Measurements from ENCODE around the gene FAM219A. TPM values are rescaled to one million over a fixed set of nuclear protein-coding genes. Genes with fewer than 3 reads are reported as not detected.
"Not testable (repeated sequence)": the region's sequence is repeated elsewhere in the genome, so short reads cannot be mapped to it uniquely, and the experiment has no call there.

The FAM219A gene
- total RNA-seq, 1 donor from 2014 or later, result 16.5 TPM

- H3K4me1 Mint-ChIP-seq (ENCODE audit: low read depth), result peaks cover 37% of the 10 kb centered on the region
- peak overlapping the region; percentile 88 for H3K4me3 Mint-ChIP-seq
- intact Hi-C loops (cut with micrococcal nuclease), result no loop called here
Observed at GRCh38 chr9:34374905-34375552, 83.3 kb downstream of the FAM219A start.

GRCh38 chr9:34374339-34374738 is 84.0 kb downstream of the FAM219A start:
- Mint-ChIP-seq H3K36me3 (ENCODE audit: low read depth) (peaks cover 8% of the 10 kb centered on the region), H3K4me1 (ENCODE audit: low read depth) (peaks cover 33% of the 10 kb centered on the region), H3K27ac (no peak overlapping the region), H3K4me3 (no peak overlapping the region), H3K27me3 (ENCODE audit: insufficient read depth) (peaks cover 7% of the 10 kb centered on the region), H3K9me3 (no peaks in the 10 kb centered on the region)
- DNase-seq (ENCODE audit: low spot score), result no peak
- intact Hi-C loops (cut with micrococcal nuclease), result no loop called here

More at GRCh38 chr9:34374905-34375552, 83.3 kb downstream of the FAM219A start:
- no peak for DNase-seq (ENCODE audit: low spot score)
- Mint-ChIP-seq H3K9me3 (no peaks in the 10 kb centered on the region), H3K27me3 (ENCODE audit: insufficient read depth) (peaks cover 7% of the 10 kb centered on the region), H3K27ac (no peak overlapping the region), H3K36me3 (ENCODE audit: low read depth) (peaks cover 6% of the 10 kb centered on the region)

- H3K36me3 Mint-ChIP-seq (ENCODE audit: low read depth), result peaks cover 9% of the 10 kb centered on the region
- H3K27ac Mint-ChIP-seq, result no peak overlapping the region
- no peak overlapping the region for H3K4me3 Mint-ChIP-seq
- H3K4me1 Mint-ChIP-seq (ENCODE audit: low read depth), result peaks cover 28% of the 10 kb centered on the region
- DNase-seq (ENCODE audit: low spot score), result no peak
- peaks cover 6% of the 10 kb centered on the region for H3K27me3 Mint-ChIP-seq (ENCODE audit: insufficient read depth)
- H3K9me3 Mint-ChIP-seq, result no peaks in the 10 kb centered on the region
- intact Hi-C loops (cut with micrococcal nuclease), result no loop called here
Observed at GRCh38 chr9:34373749-34374148, 84.6 kb downstream of the FAM219A start.

GRCh38 chr9:34372467-34373011 is 85.8 kb downstream of the FAM219A start:
- Mint-ChIP-seq H3K4me3 (no peak overlapping the region), H3K36me3 (ENCODE audit: low read depth) (peaks cover 13% of the 10 kb centered on the region), H3K27me3 (ENCODE audit: insufficient read depth) (peaks cover 4% of the 10 kb centered on the region), H3K4me1 (ENCODE audit: low read depth) (peaks cover 24% of the 10 kb centered on the region), H3K9me3 (no peaks in the 10 kb centered on the region), H3K27ac (no peak overlapping the region)
- no peak for DNase-seq (ENCODE audit: low spot score)
- intact Hi-C loops (cut with micrococcal nuclease), result no loop called here

GRCh38 chr9:34371886-34372466 is 86.4 kb downstream of the FAM219A start:
- intact Hi-C loops (cut with micrococcal nuclease), result no loop called here
- no peak for DNase-seq (ENCODE audit: low spot score)
- no peak overlapping the region for H3K27ac Mint-ChIP-seq
- H3K4me3 Mint-ChIP-seq, result no peak overlapping the region
- peaks cover 4% of the 10 kb centered on the region for H3K27me3 Mint-ChIP-seq (ENCODE audit: insufficient read depth)
- peaks cover 14% of the 10 kb centered on the region for H3K36me3 Mint-ChIP-seq (ENCODE audit: low read depth)
- peaks cover 3% of the 10 kb centered on the region for H3K9me3 Mint-ChIP-seq
- peaks cover 24% of the 10 kb centered on the region for H3K4me1 Mint-ChIP-seq (ENCODE audit: low read depth)

GRCh38 chr9:34370970-34371880 is 87.1 kb downstream of the FAM219A start:
- peaks cover 22% of the 10 kb centered on the region for H3K4me1 Mint-ChIP-seq (ENCODE audit: low read depth)
- H3K36me3 Mint-ChIP-seq (ENCODE audit: low read depth), result peaks cover 18% of the 10 kb centered on the region
- H3K27me3 Mint-ChIP-seq (ENCODE audit: insufficient read depth), result peaks cover 4% of the 10 kb centered on the region
- H3K27ac Mint-ChIP-seq, result no peak overlapping the region
- no peak for DNase-seq (ENCODE audit: low spot score)
- intact Hi-C loops (cut with micrococcal nuclease), result no loop called here
- peaks cover 8% of the 10 kb centered on the region for H3K9me3 Mint-ChIP-seq
- H3K4me3 Mint-ChIP-seq, result no peak overlapping the region

- no peak overlapping the region for H3K4me3 Mint-ChIP-seq
- peaks cover 8% of the 10 kb centered on the region for H3K9me3 Mint-ChIP-seq
- no peak overlapping the region for H3K27ac Mint-ChIP-seq
- intact Hi-C loops (cut with micrococcal nuclease), result no loop called here
- H3K36me3 Mint-ChIP-seq (ENCODE audit: low read depth), result peaks cover 18% of the 10 kb centered on the region
- H3K27me3 Mint-ChIP-seq (ENCODE audit: insufficient read depth), result no peaks in the 10 kb centered on the region
- H3K4me1 Mint-ChIP-seq (ENCODE audit: low read depth), result peaks cover 16% of the 10 kb centered on the region
- DNase-seq (ENCODE audit: low spot score), result no peak
Observed at GRCh38 chr9:34370335-34370969, 87.9 kb downstream of the FAM219A start.

GRCh38 chr9:34369636-34370035 is 88.7 kb downstream of the FAM219A start:
- peaks cover 18% of the 10 kb centered on the region for H3K36me3 Mint-ChIP-seq (ENCODE audit: low read depth)
- H3K4me1 Mint-ChIP-seq (ENCODE audit: low read depth), result peaks cover 11% of the 10 kb centered on the region
- H3K27ac Mint-ChIP-seq, result no peak overlapping the region
- intact Hi-C loops (cut with micrococcal nuclease), result no loop called here
- H3K4me3 Mint-ChIP-seq, result no peak overlapping the region
- H3K27me3 Mint-ChIP-seq (ENCODE audit: insufficient read depth), result no peaks in the 10 kb centered on the region
- DNase-seq (ENCODE audit: low spot score), result no peak
- H3K9me3 Mint-ChIP-seq, result peaks cover 8% of the 10 kb centered on the region

- peaks cover 21% of the 10 kb centered on the region for H3K36me3 Mint-ChIP-seq (ENCODE audit: low read depth)
- DNase-seq (ENCODE audit: low spot score); H3K9me3 Mint-ChIP-seq; H3K4me3 Mint-ChIP-seq; H3K27me3 Mint-ChIP-seq (ENCODE audit: insufficient read depth); H3K27ac Mint-ChIP-seq; intact Hi-C loops (cut with micrococcal nuclease): not testable (repeated sequence)
- peaks cover 19% of the 10 kb centered on the region for H3K4me1 Mint-ChIP-seq (ENCODE audit: low read depth)
Observed at GRCh38 chr9:34368796-34369195, 89.6 kb downstream of the FAM219A start.

GRCh38 chr9:34367751-34368410 is 90.5 kb downstream of the FAM219A start:
- H3K9me3 Mint-ChIP-seq; DNase-seq (ENCODE audit: low spot score); H3K4me3 Mint-ChIP-seq; H3K27ac Mint-ChIP-seq; intact Hi-C loops (cut with micrococcal nuclease); H3K27me3 Mint-ChIP-seq (ENCODE audit: insufficient read depth): not testable (repeated sequence)
- peaks cover 24% of the 10 kb centered on the region for H3K4me1 Mint-ChIP-seq (ENCODE audit: low read depth)
- peaks cover 21% of the 10 kb centered on the region for H3K36me3 Mint-ChIP-seq (ENCODE audit: low read depth)

GRCh38 chr9:34366365-34366764 is 92.0 kb downstream of the FAM219A start:
- DNase-seq (ENCODE audit: low spot score), result no peak
- H3K4me3 Mint-ChIP-seq, result no peak overlapping the region
- intact Hi-C loops (cut with micrococcal nuclease), result no loop called here
- no peaks in the 10 kb centered on the region for H3K27me3 Mint-ChIP-seq (ENCODE audit: insufficient read depth)
- H3K9me3 Mint-ChIP-seq, result peaks cover 8% of the 10 kb centered on the region
- peaks cover 21% of the 10 kb centered on the region for H3K36me3 Mint-ChIP-seq (ENCODE audit: low read depth)
- no peak overlapping the region for H3K27ac Mint-ChIP-seq
- peaks cover 24% of the 10 kb centered on the region for H3K4me1 Mint-ChIP-seq (ENCODE audit: low read depth)

- Mint-ChIP-seq H3K36me3 (ENCODE audit: low read depth) (peaks cover 17% of the 10 kb centered on the region), H3K4me1 (ENCODE audit: low read depth) (peaks cover 20% of the 10 kb centered on the region), H3K4me3 (no peak overlapping the region), H3K27me3 (ENCODE audit: insufficient read depth) (no peaks in the 10 kb centered on the region), H3K27ac (no peak overlapping the region), H3K9me3 (peaks cover 8% of the 10 kb centered on the region)
- no peak for DNase-seq (ENCODE audit: low spot score)
- intact Hi-C loops (cut with micrococcal nuclease), result no loop called here
Observed at GRCh38 chr9:34365282-34365681, 93.1 kb downstream of the FAM219A start.

All from activated T-helper 1 cell treated with anti-CD3 and anti-CD28 coated beads, Interleukin-12 subunit alpha, Interleukin-12 subunit beta, Interleukin-2, Interleukin-4 antibody, amounts not matched to agents 30 ng/mL and 10 ng/mL and 1 ng/mL, durations not matched to agents 14 hours and 24 hours and 36 hours (primary cell).